Cardiac muscle cell (in vitro differentiated cells and primary cell): Measurements from ENCODE around the gene MYO5B. TPM values are rescaled to one million over a fixed set of nuclear protein-coding genes. Genes with fewer than 3 reads are reported as not detected.
"Not testable (repeated sequence)": the region's sequence is repeated elsewhere in the genome, so short reads cannot be mapped to it uniquely, and the experiment has no call there.

Source experiments
- DNase-seq, 2 donors: peaks; one replicate each; pipeline versions ENCODE4 v3.0.0 to v3.0.0-alpha.2; 2010 to 2017; ENCODE audit warnings: low read depth in 1 of 2, low spot score in 1 of 2
- H3K27ac ChIP-seq: fragments of 200-600 bp; sonication (generic); 2 replicates; pipeline ENCODE4 v1.5.1; 2016
- H3K27me3 ChIP-seq: fragments of 200-600 bp; sonication (generic); 2 replicates; pipeline ENCODE4 v1.6.0; 2016; ENCODE audit warnings: control low read depth
- H3K36me3 ChIP-seq: fragments of 200-600 bp; sonication (generic); 2 replicates; pipeline ENCODE4 v1.5.1; 2016; ENCODE audit warnings: control low read depth
- H3K4me1 ChIP-seq: fragments of 200-600 bp; sonication (generic); 2 replicates; pipeline ENCODE4 v1.8.1; 2017; ENCODE audit warnings: low read depth, mild to moderate bottlenecking, mixed run types
- H3K4me3 ChIP-seq: fragments of 200-600 bp; sonication (generic); 2 replicates; pipeline ENCODE4 v1.5.1; 2016; ENCODE audit warnings: mild to moderate bottlenecking
- H3K9me3 ChIP-seq: fragments of 200-600 bp; sonication (generic); 2 replicates; pipeline ENCODE4 v1.5.1; 2017; ENCODE audit warnings: low read depth, mild to moderate bottlenecking, control low read depth
- CTCF ChIP-seq: IDR thresholded peaks from 2 replicates; pipeline ENCODE4 v1.5.1; 2012; ENCODE audit warnings: low read depth, mild to moderate bottlenecking, low read length
- polyA plus RNA-seq: library from polyadenylated mRNA; unstranded; fragments of >200 nt; fragmentation: Nextera tagmentation; extraction: Ambion mirVana; gene quantifications from 2 replicates; pipeline ENCODE4 v1.2.1, GENCODE V29; 2016
- total RNA-seq: library from RNA; depleted of rRNA; stranded (reverse); fragments of >200 nt; gene quantifications from 2 replicates; pipeline ENCODE4 v1.2.3, GENCODE V29; 2016

Gene MYO5B
- total and polyA plus RNA-seq, 2 experiments from 2014 or later = 3.0 to 16.7 TPM

GRCh38 chr18:50099725-50100407 lies 95.1 kb downstream of the MYO5B start:
- H3K4me3 ChIP-seq = no peak overlapping the region
- TF ChIP-seq CTCF = no peak
- no peak for DNase-seq
- H3K27ac ChIP-seq = no peak overlapping the region
- no peaks in the 10 kb centered on the region for H3K27me3 ChIP-seq
- H3K9me3 ChIP-seq = no peaks in the 10 kb centered on the region
- H3K4me1 ChIP-seq = no peaks in the 10 kb centered on the region
- H3K36me3 ChIP-seq = no peaks in the 10 kb centered on the region

- H3K27ac ChIP-seq = no peak overlapping the region
- no peaks in the 10 kb centered on the region for H3K9me3 ChIP-seq
- TF ChIP-seq CTCF = no peak
- DNase-seq = no peak
- H3K4me1 ChIP-seq = no peaks in the 10 kb centered on the region
- no peaks in the 10 kb centered on the region for H3K36me3 ChIP-seq
- H3K27me3 ChIP-seq = no peaks in the 10 kb centered on the region
- H3K4me3 ChIP-seq = no peak overlapping the region
Observed at GRCh38 chr18:50097702-50098101, 97.2 kb downstream of the MYO5B start.

DNA sequence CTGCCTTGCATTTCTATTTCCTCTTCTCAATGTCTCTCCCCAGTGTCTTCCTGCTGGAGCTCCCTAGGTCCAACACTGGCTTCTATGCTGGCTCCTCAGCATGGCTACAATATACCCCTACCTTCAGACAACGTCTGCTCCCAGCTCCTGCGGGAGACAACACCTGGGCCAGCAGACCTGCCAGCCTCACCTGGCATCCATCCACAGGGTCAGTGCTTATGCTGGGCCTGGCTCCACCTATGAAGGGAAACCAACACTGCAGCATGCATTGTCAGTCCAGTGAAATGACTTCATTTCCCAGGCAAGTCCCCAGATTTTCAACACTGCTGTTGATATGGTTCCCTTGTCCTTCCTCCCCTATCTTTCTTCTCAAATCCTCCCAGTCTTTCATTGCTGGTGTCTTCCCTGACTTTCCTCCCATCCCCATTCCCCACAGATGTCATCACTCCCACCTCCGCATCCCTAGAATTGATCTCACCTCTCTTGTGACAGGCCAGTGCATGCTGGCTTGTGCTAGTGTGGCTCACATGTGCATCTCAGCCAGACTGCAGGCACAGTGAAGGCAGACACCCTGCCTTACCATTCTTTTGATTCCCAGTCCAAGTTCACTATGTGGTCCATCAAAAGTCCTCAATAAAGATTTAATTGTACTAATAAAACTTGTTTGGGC lies 98.0 kb downstream of the MYO5B start:
- Histone ChIP-seq H3K4me1 (no peaks in the 10 kb centered on the region), H3K27ac (no peak overlapping the region)
- DNase-seq = no peak

GRCh38 chr18:50094786-50095185 lies 100.2 kb downstream of the MYO5B start:
- H3K36me3 ChIP-seq, DNase-seq, H3K4me3 ChIP-seq, H3K4me1 ChIP-seq, H3K27me3 ChIP-seq, H3K27ac ChIP-seq, H3K9me3 ChIP-seq: not testable (repeated sequence)

More for the DNA sequence above, 98.0 kb downstream of the MYO5B start:
- Histone ChIP-seq H3K36me3 (no peaks in the 10 kb centered on the region), H3K9me3 (no peaks in the 10 kb centered on the region), H3K27me3 (no peaks in the 10 kb centered on the region), H3K4me3 (no peak overlapping the region)
- TF ChIP-seq CTCF = no peak

DNA sequence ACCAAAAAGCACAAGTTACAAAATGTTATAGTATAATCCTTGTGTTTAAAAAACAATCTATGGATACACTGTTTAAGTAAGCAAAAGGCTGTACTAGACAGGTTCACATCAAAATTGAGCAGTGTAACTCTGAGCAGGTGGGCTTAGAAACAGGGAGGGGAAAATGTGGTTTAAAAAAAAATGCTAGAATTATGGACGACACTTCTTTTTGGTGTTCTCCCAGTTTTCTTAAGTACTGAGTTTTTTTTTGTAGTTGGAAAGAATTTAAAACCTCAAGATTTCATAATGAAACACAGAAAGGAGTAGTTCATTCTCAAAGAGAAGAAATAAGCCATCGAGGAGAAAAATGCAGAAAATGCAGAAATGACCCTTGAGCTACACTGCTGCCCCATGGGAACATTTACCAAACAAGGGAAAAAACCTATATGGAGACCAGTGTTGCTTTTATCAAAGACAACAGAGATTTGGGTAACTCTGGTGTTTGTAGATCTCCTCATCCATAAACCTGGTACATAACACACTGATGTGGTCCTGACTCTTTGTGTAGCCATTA lies 100.7 kb downstream of the MYO5B start:
- Histone ChIP-seq H3K4me1 (no peaks in the 10 kb centered on the region), H3K4me3 (no peak overlapping the region), H3K27me3 (no peaks in the 10 kb centered on the region), H3K27ac (no peak overlapping the region), H3K36me3 (no peaks in the 10 kb centered on the region), H3K9me3 (no peaks in the 10 kb centered on the region)
- DNase-seq = no peak
- no peak for TF ChIP-seq CTCF
